ENCODE measurements around the gene RFT1.

RFT1 gene

GRCh38 chr3:53147903-53148400 is 17.7 kb upstream of the RFT1 start:
- no peak for DNase-seq (ENCODE audit: extremely low read depth, insufficient read length)
- Histone ChIP-seq H3K36me3 (ENCODE audit: control insufficient read depth, insufficient read depth, low read length) (no peaks in the 10 kb centered on the region), H3K27me3 (replicated peaks; ENCODE audit: control insufficient read depth, insufficient read depth, low read length) (no peaks in the 10 kb centered on the region; the same call in 1 of the 2 replicates), H3K4me3 (replicated peaks; ENCODE audit: low read depth, low read length) (no peak overlapping the region)
- no peak for TF ChIP-seq CTCF (IDR thresholded peaks at IDR 0.05; ENCODE audit: insufficient read depth, low read length, poor library complexity, severe bottlenecking)

- no peaks in the 10 kb centered on the region for H3K36me3 ChIP-seq (ENCODE audit: control insufficient read depth, insufficient read depth, low read length)
- no peak overlapping the region for H3K4me3 ChIP-seq (replicated peaks; ENCODE audit: low read depth, low read length)
- no peaks in the 10 kb centered on the region; the same call in 1 of the 2 replicates for H3K27me3 ChIP-seq (replicated peaks; ENCODE audit: control insufficient read depth, insufficient read depth, low read length)
- no peak for TF ChIP-seq CTCF (IDR thresholded peaks at IDR 0.05; ENCODE audit: insufficient read depth, low read length, poor library complexity, severe bottlenecking)
- DNase-seq (ENCODE audit: extremely low read depth, insufficient read length): no peak
Measured at GRCh38 chr3:53147151-53147902, 17.1 kb upstream of the RFT1 start.

GRCh38 chr3:53146319-53146891 is 16.2 kb upstream of the RFT1 start:
- no peak for DNase-seq (ENCODE audit: extremely low read depth, insufficient read length)
- TF ChIP-seq CTCF (IDR thresholded peaks at IDR 0.05; ENCODE audit: insufficient read depth, low read length, poor library complexity, severe bottlenecking): no peak
- H3K27me3 ChIP-seq (replicated peaks; ENCODE audit: control insufficient read depth, insufficient read depth, low read length): no peaks in the 10 kb centered on the region
- H3K36me3 ChIP-seq (ENCODE audit: control insufficient read depth, insufficient read depth, low read length): no peaks in the 10 kb centered on the region
- no peak overlapping the region for H3K4me3 ChIP-seq (replicated peaks; ENCODE audit: low read depth, low read length)

- H3K4me3 ChIP-seq (replicated peaks; ENCODE audit: low read depth, low read length): no peak overlapping the region
- H3K36me3 ChIP-seq (ENCODE audit: control insufficient read depth, insufficient read depth, low read length): no peaks in the 10 kb centered on the region
- DNase-seq (ENCODE audit: extremely low read depth, insufficient read length): no peak
- TF ChIP-seq CTCF (IDR thresholded peaks at IDR 0.05; ENCODE audit: insufficient read depth, low read length, poor library complexity, severe bottlenecking): no peak
- no peaks in the 10 kb centered on the region for H3K27me3 ChIP-seq (replicated peaks; ENCODE audit: control insufficient read depth, insufficient read depth, low read length)
Measured at GRCh38 chr3:53145713-53146080, 15.5 kb upstream of the RFT1 start.

- no peaks in the 10 kb centered on the region for H3K27me3 ChIP-seq (replicated peaks; ENCODE audit: control insufficient read depth, insufficient read depth, low read length)
- no peaks in the 10 kb centered on the region for H3K36me3 ChIP-seq (ENCODE audit: control insufficient read depth, insufficient read depth, low read length)
- DNase-seq (ENCODE audit: extremely low read depth, insufficient read length): no peak
- TF ChIP-seq CTCF (IDR thresholded peaks at IDR 0.05; ENCODE audit: insufficient read depth, low read length, poor library complexity, severe bottlenecking): no peak
- H3K4me3 ChIP-seq (replicated peaks; ENCODE audit: low read depth, low read length): no peak overlapping the region
Measured at GRCh38 chr3:53144862-53145712, 14.9 kb upstream of the RFT1 start.
